NCI-H1092 treated with DMSO at 0.1 percent for 48 hours (cell line): ENCODE data around the gene ALDOB.

Experiments
- DNase-seq: peaks from one replicate; lab custom pipeline; 2025; lab: John Stamatoyannopoulos, UW

Gene ALDOB

DNA sequence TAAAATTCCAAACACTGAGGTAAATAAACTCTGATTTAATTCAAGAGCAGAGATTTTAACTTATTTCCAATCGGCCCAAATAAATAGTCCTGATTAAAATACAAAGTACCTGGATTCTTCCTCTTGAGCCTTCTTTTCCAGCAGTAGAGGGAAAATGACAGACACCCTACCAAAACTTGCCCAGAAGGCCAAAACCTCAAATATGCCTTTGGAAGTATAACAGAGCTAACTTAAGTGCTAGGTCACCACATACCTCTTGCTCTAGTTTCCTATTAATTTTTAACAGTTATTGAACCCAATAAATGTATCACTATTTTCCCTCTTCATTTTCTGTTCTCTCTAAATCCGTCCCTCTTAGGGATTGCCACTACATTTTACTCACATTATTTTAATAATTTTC is 52.2 kb downstream of the ALDOB start:
- DNase-seq, result no peak

DNA sequence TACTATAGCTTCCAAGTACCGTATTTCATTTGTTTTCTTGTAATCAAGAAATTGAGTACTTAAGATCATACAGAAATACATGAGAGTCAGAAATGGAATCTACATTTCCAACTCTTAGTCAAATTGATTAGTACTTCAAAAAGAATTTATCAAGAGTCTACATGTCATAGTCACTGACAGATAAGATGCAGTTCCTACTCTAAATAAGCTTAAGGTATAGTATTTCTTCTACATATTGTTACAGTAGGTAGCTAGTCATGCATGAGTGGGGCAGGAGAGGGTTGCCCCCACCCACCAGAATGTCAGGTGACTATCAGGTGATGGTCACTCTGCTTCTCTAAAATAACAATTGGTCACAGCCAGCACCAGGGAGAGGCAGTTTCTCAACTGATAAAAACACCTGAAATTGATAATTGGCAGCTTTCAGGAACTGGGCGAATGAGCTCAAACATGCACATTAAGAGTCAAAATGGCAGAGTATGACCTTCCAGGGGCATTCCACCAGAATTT is 53.7 kb downstream of the ALDOB start:
- DNase-seq, result no peak

DNA sequence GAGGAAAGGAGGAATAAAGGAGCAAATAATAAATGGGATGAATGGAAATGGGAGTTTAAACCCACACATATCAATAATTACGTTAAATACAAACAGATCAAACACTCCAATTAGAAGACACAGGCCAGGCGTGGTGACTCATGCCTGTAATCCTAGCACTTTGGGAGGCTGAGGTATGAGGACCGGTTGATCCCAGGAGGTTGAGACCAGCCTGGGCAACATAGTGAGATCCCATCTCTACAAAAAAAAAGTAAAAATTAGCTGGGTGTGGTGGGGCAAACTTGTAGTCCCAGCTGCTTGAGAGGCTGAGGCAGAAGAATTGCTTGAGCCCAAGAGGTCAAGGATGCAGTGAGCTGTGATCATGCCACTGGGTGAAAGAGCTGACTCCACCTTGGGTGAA is 54.5 kb downstream of the ALDOB start:
- DNase-seq, result no peak

DNA sequence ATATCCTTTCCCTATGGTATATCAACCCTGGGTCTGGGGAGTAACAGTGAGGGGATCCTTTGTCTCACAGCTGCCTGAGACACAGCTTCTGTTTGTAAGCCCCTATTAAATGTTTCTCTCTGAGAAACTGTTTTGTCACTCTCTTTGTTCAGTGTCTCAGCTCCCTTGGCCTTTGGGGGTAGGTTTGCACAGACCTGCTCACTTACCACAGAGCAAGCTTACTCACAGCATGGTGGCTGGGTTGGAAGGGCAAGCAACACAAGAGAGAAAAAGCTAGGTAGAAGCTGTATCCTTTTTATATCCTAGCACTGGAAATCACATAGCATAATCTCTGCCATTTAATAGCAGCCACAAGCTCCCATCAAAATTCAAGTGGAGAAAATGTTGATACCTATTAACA is 55.3 kb downstream of the ALDOB start:
- no peak for DNase-seq

DNA sequence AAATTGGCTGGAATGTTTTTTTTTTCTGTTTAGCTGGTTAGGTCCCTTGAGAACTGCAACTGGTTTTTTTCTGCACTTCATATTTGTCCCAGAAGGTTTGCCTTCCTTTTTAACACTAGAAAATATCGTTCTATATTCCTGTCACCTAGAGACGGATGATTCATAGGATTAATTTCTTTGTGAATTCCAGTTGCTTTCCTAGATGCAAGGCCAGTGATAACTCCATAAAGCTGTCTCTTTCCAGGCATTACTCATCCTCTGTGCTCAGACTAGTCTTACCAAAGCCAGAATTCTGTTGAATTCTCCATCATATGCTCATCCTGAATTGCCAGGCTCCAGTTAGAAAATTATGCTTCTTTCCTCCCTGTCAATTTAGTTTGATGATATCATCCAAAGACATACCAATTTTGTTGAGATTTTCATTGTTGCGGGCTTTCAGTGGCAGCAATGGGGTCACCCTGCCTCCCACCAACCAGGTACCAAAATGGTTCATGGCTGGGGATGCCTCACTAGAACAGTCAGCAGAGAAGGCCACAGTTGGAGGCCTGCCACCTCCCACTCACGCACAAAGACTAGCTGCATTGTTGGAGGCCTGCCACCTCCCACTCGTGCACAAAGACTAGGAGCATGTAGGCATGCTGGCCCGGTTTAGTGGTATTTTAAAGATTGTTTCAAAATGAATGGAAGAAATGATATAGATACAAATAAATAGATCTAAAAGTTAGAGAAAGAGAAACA is 59.3 kb downstream of the ALDOB start:
- no peak for DNase-seq

DNA sequence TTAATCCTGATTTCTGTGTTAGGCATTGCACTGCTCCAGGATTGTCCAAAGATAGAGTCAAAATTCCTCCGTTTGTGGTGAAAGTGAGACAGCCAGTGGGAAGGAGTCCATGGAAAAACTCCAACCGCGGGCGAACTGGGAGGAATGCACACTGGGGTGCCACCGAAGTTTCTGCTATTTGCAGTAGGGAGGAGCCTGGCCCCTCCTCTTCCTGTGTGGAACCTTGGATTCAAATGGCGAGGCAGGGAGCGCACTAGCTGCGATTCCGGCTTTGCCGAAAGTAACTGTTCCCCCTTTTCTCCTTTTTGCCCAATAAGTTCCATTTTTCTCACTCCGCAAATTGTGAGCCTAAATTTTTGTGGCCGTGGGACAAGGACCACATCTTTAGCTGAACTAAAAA is 60.0 kb downstream of the ALDOB start:
- no peak for DNase-seq

DNA sequence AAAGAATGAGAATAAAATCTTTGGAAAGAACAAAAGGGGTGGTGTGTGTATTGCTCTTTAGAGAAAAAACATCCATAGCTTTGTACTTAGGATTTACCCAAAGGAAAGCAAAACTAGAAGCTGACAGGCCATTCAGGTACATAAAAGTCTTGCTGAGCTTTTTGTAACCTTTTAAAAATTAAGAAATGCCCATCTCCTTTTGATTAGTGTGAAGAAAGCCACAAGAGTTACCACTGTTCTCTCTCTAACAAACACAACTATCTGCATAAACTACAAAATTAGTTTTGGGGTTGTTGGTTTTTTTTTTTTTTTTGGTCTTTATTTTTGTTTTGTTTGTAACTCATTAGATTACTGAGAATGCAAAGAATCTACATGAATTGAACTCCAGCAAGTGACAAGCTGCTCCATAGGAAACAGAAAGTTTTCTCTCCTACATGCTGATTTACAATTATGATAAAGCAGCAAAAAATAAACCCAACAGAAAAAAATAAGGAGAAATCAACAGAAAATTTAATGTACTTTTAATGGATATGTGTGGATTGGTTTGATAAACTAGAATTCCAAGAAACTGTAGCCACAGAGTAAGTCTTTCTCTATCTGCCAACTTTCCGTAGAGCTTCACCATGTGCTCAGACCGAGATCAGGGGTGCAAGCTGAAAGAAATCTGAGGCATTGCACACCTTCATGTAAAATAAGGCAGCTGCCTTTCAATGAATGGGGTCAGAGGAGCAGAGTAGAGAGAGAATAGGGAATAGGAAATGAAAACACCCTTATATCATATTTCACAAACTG is 63.1 kb downstream of the ALDOB start:
- no peak for DNase-seq

DNA sequence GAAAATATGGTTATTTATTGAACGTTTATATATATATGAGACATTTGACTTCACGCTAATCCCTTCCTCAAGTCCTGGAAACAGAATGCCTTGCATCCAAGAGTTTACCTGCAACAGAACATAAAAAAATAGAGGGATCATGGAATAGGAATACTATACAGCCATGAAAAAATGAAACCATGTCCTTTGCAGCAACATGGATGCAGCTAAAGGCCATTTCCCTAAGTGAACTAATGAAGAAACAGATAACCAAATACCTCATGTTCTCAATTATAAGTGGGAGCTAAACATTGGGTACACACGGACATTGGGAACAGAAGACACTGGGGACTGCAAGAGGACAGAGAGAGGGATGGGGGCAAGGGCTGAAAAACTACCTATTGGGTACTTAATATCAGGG is 63.8 kb downstream of the ALDOB start:
- no peak for DNase-seq
